ENCODE data around the gene GJA3. TPM values are rescaled to one million over a fixed set of nuclear protein-coding genes. Genes with fewer than 3 reads are reported as not detected.

Gene GJA3
- total and polyA plus RNA-seq, 2 of the 4 experiments (the other 2 are of a cell fraction): 1.5 to 2.7 TPM

- TF ChIP-seq ELK1 (IDR thresholded peaks at IDR 0.05; ENCODE audit: borderline replicate concordance, low read depth, low read length) (no peak), FOS (IDR thresholded peaks at IDR 0.05; ENCODE audit: low read depth, low read length) (no peak), RAD21 (IDR thresholded peaks at IDR 0.05; ENCODE audit: low read length) (no peak), RCOR1 (IDR thresholded peaks at IDR 0.05; ENCODE audit: insufficient replicate concordance, low read length) (no peak)
Observed at GRCh38 chr13:20160306-20161274, at the start of gene GJA3 (continued).
